Keratinocyte (primary cell): ENCODE measurements around the gene PRM1. TPM values are rescaled to one million over a fixed set of nuclear protein-coding genes. Genes with fewer than 3 reads are reported as not detected.

Experiments
- DNase-seq: peaks from one replicate; pipeline ENCODE4 v3.0.0-alpha.2; 2011; ENCODE audit warnings: low read depth, missing footprints, low spot score
- FAIRE-seq: peaks from 2 replicates; lab custom pipeline; 2011; peaks lifted over from hg19 to GRCh38; lab: Jason Lieb, UNC
- H2AFZ ChIP-seq: 2 replicates; pipeline ENCODE4 v1.6.0; 2012; ENCODE audit warnings: low read length, control low read depth, inconsistent platforms; ENCODE audit not compliant: control insufficient read depth
- H3K27ac ChIP-seq: 2 replicates; pipeline ENCODE4 v1.5.1; 2011; ENCODE audit warnings: low read length; ENCODE audit not compliant: control insufficient read depth, insufficient read depth
- H3K27me3 ChIP-seq: 3 replicates; pipeline ENCODE4 v1.6.0; 2011; ENCODE audit warnings: low read length; ENCODE audit not compliant: control insufficient read depth, insufficient read depth; ENCODE audit errors: extremely low read depth
- H3K36me3 ChIP-seq, 2 experiments: 2 replicates in 1 of 2; 3 replicates in 1 of 2; pipeline ENCODE4 v1.5.1; 2011; ENCODE audit warnings: low read length in 2 of 2, mild to moderate bottlenecking in 1 of 2; ENCODE audit not compliant: control insufficient read depth in 2 of 2, insufficient read depth in 2 of 2; ENCODE audit errors: extremely low read depth in 1 of 2
- H3K4me1 ChIP-seq: 3 replicates; pipeline ENCODE4 v1.5.1; 2011; ENCODE audit warnings: low read length; ENCODE audit not compliant: control insufficient read depth, insufficient read depth; ENCODE audit errors: extremely low read depth
- H3K4me2 ChIP-seq: 3 replicates; pipeline ENCODE4 v1.6.0; 2011; ENCODE audit warnings: low read depth, low read length; ENCODE audit not compliant: control insufficient read depth, insufficient read depth; ENCODE audit errors: extremely low read depth
- H3K4me3 ChIP-seq, 3 experiments: fragments of 200-600 bp in 1 of 3; sonication (generic) in 1 of 3; 2 replicates in 2 of 3; 3 replicates in 1 of 3; pipeline ENCODE4 v1.5.1; 2011 to 2016; ENCODE audit warnings: low read length in 3 of 3, mild to moderate bottlenecking in 3 of 3, control low read depth in 2 of 3, inconsistent platforms in 1 of 3, low read depth in 1 of 3, mixed read lengths in 1 of 3, mixed run types in 1 of 3, moderate library complexity in 1 of 3; ENCODE audit not compliant: control insufficient read depth in 2 of 3, insufficient read depth in 2 of 3; ENCODE audit errors: extremely low read depth in 1 of 3
- H3K79me2 ChIP-seq: 2 replicates; pipeline ENCODE4 v1.6.0; 2012; ENCODE audit warnings: low read length; ENCODE audit not compliant: control insufficient read depth, insufficient read depth
- H3K9ac ChIP-seq: 3 replicates; pipeline ENCODE4 v1.6.0; 2011; ENCODE audit warnings: low read length; ENCODE audit not compliant: control insufficient read depth, insufficient read depth; ENCODE audit errors: extremely low read depth
- H3K9me1 ChIP-seq: 3 replicates; pipeline ENCODE4 v1.6.0; 2011; ENCODE audit warnings: low read length; ENCODE audit not compliant: control insufficient read depth, insufficient read depth; ENCODE audit errors: extremely low read depth
- H3K9me3 ChIP-seq: 2 replicates; pipeline ENCODE4 v1.5.1; 2012; ENCODE audit warnings: low read depth, low read length; ENCODE audit not compliant: control insufficient read depth
- H4K20me1 ChIP-seq: 3 replicates; pipeline ENCODE4 v1.6.0; 2011; ENCODE audit warnings: low read length; ENCODE audit not compliant: control insufficient read depth, insufficient read depth; ENCODE audit errors: extremely low read depth
- EZH2 ChIP-seq: IDR thresholded peaks from one replicate; pipeline ENCODE4 v1.6.1; 2012; ENCODE audit warnings: inconsistent platforms, mild to moderate bottlenecking, low read length, moderate library complexity
- dilution Hi-C: fragments of 300-500 bp; cut with MboI; formaldehyde crosslinking; loops from one replicate; pipeline ENCODE4 v1.7.0; 2020; ENCODE audit warnings: low sequenced_read_pairs; ENCODE audit not compliant: extremely low pct_ligation_motif_present
- polyA plus RNA-seq, 5 experiments: library from polyadenylated mRNA; depleted of rRNA in 3 of 5; stranded (reverse) in 3 of 5; stranded (forward) in 1 of 5; unstranded in 1 of 5; fragments of >200 nt; gene quantifications; 1 replicate in 1 of 5; 2 replicates in 3 of 5; 3 replicates in 1 of 5; pipeline versions ENCODE4 v1.2.1 to v1.2.3, GENCODE V29; 2011 to 2012; ENCODE audit warnings: missing spikeins in 2 of 5, low read depth in 1 of 5, low replicate concordance in 1 of 5
- TF ChIP-seq, protein P1 (sequence below), 3 experiments: IDR thresholded peaks in 1 of 3; conservative IDR thresholded peaks in 1 of 3; optimal IDR thresholded peaks in 1 of 3; 2 replicates in 2 of 3; 3 replicates in 1 of 3; pipeline versions ENCODE3 to v1.5.1; 2011; ENCODE audit warnings: low read length in 3 of 3, mild to moderate bottlenecking in 3 of 3, moderate library complexity in 2 of 3, control low read depth in 1 of 3, inconsistent platforms in 1 of 3; ENCODE audit not compliant: insufficient read depth in 2 of 3; ENCODE audit errors: extremely low read depth in 1 of 3

The PRM1 gene
- polyA plus RNA-seq, 1 donor (not counting 4 experiments of a cell fraction or from before 2014, with no cell fraction given) = not detected

DNA sequence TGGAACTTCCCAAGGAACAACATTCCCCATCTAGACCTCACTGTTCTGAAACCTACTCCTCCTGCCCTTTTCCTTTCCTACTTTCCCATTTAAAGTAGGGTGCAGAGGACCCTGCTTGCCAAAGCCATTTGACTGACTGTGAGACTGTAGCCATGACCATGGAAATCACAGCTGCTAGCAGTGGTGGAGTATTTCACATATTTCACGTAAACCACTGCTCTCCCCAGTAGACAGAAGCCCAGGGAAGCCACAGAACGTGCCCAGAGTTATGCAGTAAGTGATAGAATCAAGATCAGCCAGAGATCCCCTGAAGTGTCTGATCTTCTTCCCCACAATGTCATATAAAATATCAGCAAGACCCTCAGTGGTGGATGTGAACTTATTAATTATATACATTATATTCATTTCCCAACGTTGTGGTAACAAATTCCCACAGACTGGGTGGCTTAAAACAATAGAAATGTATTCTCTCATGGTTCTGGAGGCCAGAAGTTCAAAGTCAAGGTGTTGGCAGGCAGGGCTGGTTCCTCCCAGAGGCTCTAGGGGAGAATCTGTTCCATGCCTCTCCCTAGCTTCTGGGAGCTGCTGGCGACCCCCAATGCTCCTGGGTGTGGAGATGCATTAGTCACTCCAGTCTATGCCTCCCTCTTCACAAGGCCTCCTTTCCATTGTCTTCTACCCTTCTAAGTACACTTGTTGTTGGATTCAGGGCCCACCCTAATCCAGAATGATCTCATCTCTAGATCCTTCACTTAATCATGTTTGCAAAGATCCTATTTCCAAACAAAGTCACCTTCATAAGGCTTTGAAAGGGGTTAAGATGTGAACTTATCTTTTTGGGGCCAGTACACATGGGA is 20.7 kb upstream of the PRM1 start:
- dilution Hi-C loops = no loop called here
- Histone ChIP-seq H3K9me3 (no peaks in the 10 kb centered on the region), H3K4me3 (no peak overlapping the region), H2AFZ (no peak overlapping the region), H3K27ac (no peak overlapping the region), H3K9me1 (no peaks in the 10 kb centered on the region), H4K20me1 (no peaks in the 10 kb centered on the region), H3K79me2 (no peaks in the 10 kb centered on the region), H3K9ac (no peak overlapping the region), H3K4me2 (no peak overlapping the region), H3K4me1 (peaks cover 11% of the 10 kb centered on the region), H3K36me3 (no peaks in the 10 kb centered on the region), H3K27me3 (no peaks in the 10 kb centered on the region)
- FAIRE-seq (no peak), DNase-seq (no peak)
- TF ChIP-seq, protein P1, sequence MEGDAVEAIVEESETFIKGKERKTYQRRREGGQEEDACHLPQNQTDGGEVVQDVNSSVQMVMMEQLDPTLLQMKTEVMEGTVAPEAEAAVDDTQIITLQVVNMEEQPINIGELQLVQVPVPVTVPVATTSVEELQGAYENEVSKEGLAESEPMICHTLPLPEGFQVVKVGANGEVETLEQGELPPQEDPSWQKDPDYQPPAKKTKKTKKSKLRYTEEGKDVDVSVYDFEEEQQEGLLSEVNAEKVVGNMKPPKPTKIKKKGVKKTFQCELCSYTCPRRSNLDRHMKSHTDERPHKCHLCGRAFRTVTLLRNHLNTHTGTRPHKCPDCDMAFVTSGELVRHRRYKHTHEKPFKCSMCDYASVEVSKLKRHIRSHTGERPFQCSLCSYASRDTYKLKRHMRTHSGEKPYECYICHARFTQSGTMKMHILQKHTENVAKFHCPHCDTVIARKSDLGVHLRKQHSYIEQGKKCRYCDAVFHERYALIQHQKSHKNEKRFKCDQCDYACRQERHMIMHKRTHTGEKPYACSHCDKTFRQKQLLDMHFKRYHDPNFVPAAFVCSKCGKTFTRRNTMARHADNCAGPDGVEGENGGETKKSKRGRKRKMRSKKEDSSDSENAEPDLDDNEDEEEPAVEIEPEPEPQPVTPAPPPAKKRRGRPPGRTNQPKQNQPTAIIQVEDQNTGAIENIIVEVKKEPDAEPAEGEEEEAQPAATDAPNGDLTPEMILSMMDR (optimal IDR thresholded peaks at IDR 0.05 in 1 of 3, IDR thresholded peaks at IDR 0.05 in 1 of 3, conservative IDR thresholded peaks at IDR 0.05 in 1 of 3; ENCODE audit: extremely low read depth in 1 of 3, insufficient read depth in 2 of 3, low read length in 3 of 3) = no peak
- TF ChIP-seq EZH2 = no peak

GRCh38 chr16:11300560-11300892 is 19.4 kb upstream of the PRM1 start:
- H3K4me2 ChIP-seq = no peak overlapping the region
- no peaks in the 10 kb centered on the region for H4K20me1 ChIP-seq
- H3K79me2 ChIP-seq = no peaks in the 10 kb centered on the region
- no peak for TF ChIP-seq EZH2
- TF ChIP-seq, protein P1 (optimal IDR thresholded peaks at IDR 0.05 in 1 of 3, IDR thresholded peaks at IDR 0.05 in 1 of 3, conservative IDR thresholded peaks at IDR 0.05 in 1 of 3; ENCODE audit: extremely low read depth in 1 of 3, insufficient read depth in 2 of 3, low read length in 3 of 3) = no peak
- H3K36me3 ChIP-seq = no peaks in the 10 kb centered on the region
- no peak overlapping the region for H3K4me3 ChIP-seq
- FAIRE-seq = no peak
- no peaks in the 10 kb centered on the region for H3K27me3 ChIP-seq
- no peaks in the 10 kb centered on the region for H3K9me1 ChIP-seq
- no peaks in the 10 kb centered on the region for H3K9me3 ChIP-seq
- H3K9ac ChIP-seq = no peak overlapping the region
- dilution Hi-C loops = no loop called here
- H2AFZ ChIP-seq = no peak overlapping the region
- DNase-seq = no peak
- peaks cover 14% of the 10 kb centered on the region for H3K4me1 ChIP-seq
- no peak overlapping the region for H3K27ac ChIP-seq
